H9 (cell line): ENCODE results near the gene NEDD4. TPM values are rescaled to one million over a fixed set of nuclear protein-coding genes. Genes with fewer than 3 reads are reported as not detected.

Experiments
- DNase-seq: peaks from one replicate; pipeline ENCODE4 v3.0.0-alpha.2; 2017
- H2AFZ ChIP-seq: one replicate; pipeline ENCODE4 v1.6.1; 2013; ENCODE audit warnings: mild to moderate bottlenecking, low read length, control low read depth, moderate library complexity
- H2AK5ac ChIP-seq: 2 replicates; pipeline ENCODE4 v1.6.1; 2013; ENCODE audit warnings: low read length, control low read depth, mixed read lengths; ENCODE audit not compliant: insufficient read length
- H2BK120ac ChIP-seq: one replicate; pipeline ENCODE4 v1.6.1; 2013; ENCODE audit warnings: low read depth, mild to moderate bottlenecking, low read length, control low read depth, inconsistent platforms; ENCODE audit not compliant: poor library complexity, severe bottlenecking
- H2BK12ac ChIP-seq: 2 replicates; pipeline ENCODE4 v1.6.1; 2013; ENCODE audit warnings: low read length, control low read depth, mixed read lengths, low read depth; ENCODE audit not compliant: insufficient read length
- H2BK15ac ChIP-seq: 2 replicates; pipeline ENCODE4 v1.6.1; 2013; ENCODE audit warnings: low read depth, low read length, control low read depth
- H2BK20ac ChIP-seq: one replicate; pipeline ENCODE4 v1.6.1; 2013; ENCODE audit warnings: low read depth, mild to moderate bottlenecking, low read length, control low read depth, inconsistent platforms; ENCODE audit not compliant: poor library complexity, severe bottlenecking
- H2BK5ac ChIP-seq: 2 replicates; pipeline ENCODE4 v1.6.1; 2013; ENCODE audit warnings: low read length, control low read depth, mixed read lengths; ENCODE audit not compliant: insufficient read length
- H3K14ac ChIP-seq: 2 replicates; pipeline ENCODE4 v1.6.1; 2013; ENCODE audit warnings: low read length, control low read depth; ENCODE audit not compliant: insufficient read depth
- H3K18ac ChIP-seq: 2 replicates; pipeline ENCODE4 v1.6.1; 2013; ENCODE audit warnings: low read depth, mild to moderate bottlenecking, mixed read lengths, low read length, control low read depth; ENCODE audit not compliant: insufficient read length
- H3K23ac ChIP-seq: 2 replicates; pipeline ENCODE4 v1.6.1; 2013; ENCODE audit warnings: low read length, control low read depth, mixed read lengths, low read depth; ENCODE audit not compliant: insufficient read length
- H3K23me2 ChIP-seq: 2 replicates; pipeline ENCODE4 v1.6.1; 2013; ENCODE audit warnings: low read depth, mild to moderate bottlenecking, mixed read lengths, low read length, control low read depth; ENCODE audit not compliant: insufficient read length, poor library complexity, severe bottlenecking
- H3K27ac ChIP-seq: 2 replicates; pipeline ENCODE4 v1.5.1; 2013; ENCODE audit warnings: low read length, control low read depth, mixed read lengths, low read depth; ENCODE audit not compliant: insufficient read length
- H3K27me3 ChIP-seq: 2 replicates; pipeline ENCODE4 v1.6.1; 2013; ENCODE audit warnings: low read length, control low read depth, inconsistent platforms; ENCODE audit not compliant: insufficient read depth
- H3K4ac ChIP-seq: 2 replicates; pipeline ENCODE4 v1.6.1; 2013; ENCODE audit warnings: low read depth, mild to moderate bottlenecking, control low read depth, inconsistent platforms, low read length, moderate library complexity
- H3K4me1 ChIP-seq: 2 replicates; pipeline ENCODE4 v1.6.1; 2013; ENCODE audit warnings: low read length, control low read depth, inconsistent platforms; ENCODE audit not compliant: insufficient read depth
- H3K4me2 ChIP-seq: 2 replicates; pipeline ENCODE4 v1.6.1; 2013; ENCODE audit warnings: low read length, control low read depth, mixed read lengths; ENCODE audit not compliant: insufficient read length, insufficient read depth
- H3K56ac ChIP-seq: 2 replicates; pipeline ENCODE4 v1.6.1; 2013; ENCODE audit warnings: low read depth, mild to moderate bottlenecking, mixed read lengths, low read length, control low read depth; ENCODE audit not compliant: insufficient read length
- H3K79me1 ChIP-seq: 2 replicates; pipeline ENCODE4 v1.6.1; 2013; ENCODE audit warnings: low read depth, mild to moderate bottlenecking, moderate library complexity, low read length, control low read depth, inconsistent platforms; ENCODE audit not compliant: insufficient read depth, poor library complexity, severe bottlenecking
- H3K79me2 ChIP-seq: 2 replicates; pipeline ENCODE4 v1.6.1; 2013; ENCODE audit warnings: low read length, control low read depth, inconsistent platforms; ENCODE audit not compliant: insufficient read depth
- H3K9ac ChIP-seq: 2 replicates; pipeline ENCODE4 v1.6.1; 2013; ENCODE audit warnings: low read length, control low read depth, mixed read lengths; ENCODE audit not compliant: insufficient read length; ENCODE audit errors: extremely low read depth
- H3K9me3 ChIP-seq: one replicate; pipeline ENCODE4 v1.6.1; 2013; ENCODE audit warnings: low read depth, low read length, inconsistent platforms; ENCODE audit not compliant: control insufficient read depth
- H3T11ph ChIP-seq: one replicate; pipeline ENCODE4 v1.6.1; 2013; ENCODE audit warnings: mild to moderate bottlenecking, low read length, control low read depth, inconsistent platforms
- H4K20me1 ChIP-seq: one replicate; pipeline ENCODE4 v1.6.1; 2013; ENCODE audit not compliant: control insufficient read depth, insufficient read length, insufficient read depth
- H4K5ac ChIP-seq: 2 replicates; pipeline ENCODE4 v1.6.1; 2013; ENCODE audit warnings: low read depth, mild to moderate bottlenecking, mixed read lengths, low read length, control low read depth; ENCODE audit not compliant: insufficient read length
- H4K8ac ChIP-seq: replicated peaks from 2 replicates; pipeline ENCODE4 v1.6.1; 2013; ENCODE audit warnings: low read length, control low read depth, mixed read lengths, low read depth; ENCODE audit not compliant: insufficient read length
- H4K91ac ChIP-seq: 2 replicates; pipeline ENCODE4 v1.6.1; 2013; ENCODE audit warnings: low read depth, mild to moderate bottlenecking, moderate library complexity, mixed read lengths, low read length, control low read depth; ENCODE audit not compliant: insufficient read length
- H3K27ac Mint-ChIP-seq, 3 experiments: 2 replicates in 2 of 3; 3 replicates in 1 of 3; pipeline ENCODE4 v1.8.0; 2020 to 2021; ENCODE audit warnings: mixed read lengths in 3 of 3, mild to moderate bottlenecking in 1 of 3, moderate library complexity in 1 of 3
- H3K27me3 Mint-ChIP-seq: 2 replicates; pipeline ENCODE4 v1.8.0; 2021; ENCODE audit warnings: low read depth, mild to moderate bottlenecking, moderate library complexity, mixed read lengths
- H3K36me3 Mint-ChIP-seq, 3 experiments: 2 replicates in 2 of 3; 3 replicates in 1 of 3; pipeline ENCODE4 v1.8.0; 2020 to 2021; ENCODE audit warnings: low read depth in 3 of 3, mixed read lengths in 3 of 3; ENCODE audit not compliant: insufficient read depth in 1 of 3
- H3K4me1 Mint-ChIP-seq, 2 experiments: 2 replicates each; pipeline ENCODE4 v1.8.0; 2020; ENCODE audit warnings: mixed read lengths in 2 of 2
- H3K4me3 Mint-ChIP-seq, 2 experiments: 2 replicates in 1 of 2; 3 replicates in 1 of 2; pipeline ENCODE4 v1.8.0; 2020 to 2021; ENCODE audit warnings: mild to moderate bottlenecking in 2 of 2, mixed read lengths in 2 of 2, moderate library complexity in 1 of 2
- H3K9me3 Mint-ChIP-seq, 2 experiments: 2 replicates in 1 of 2; 3 replicates in 1 of 2; pipeline ENCODE4 v1.8.0; 2020; ENCODE audit warnings: mild to moderate bottlenecking in 2 of 2, mixed read lengths in 2 of 2, moderate library complexity in 1 of 2
- WGBS: extraction: QIAGEN DNeasy Blood & Tissue Kit; methylation state at CpG from one replicate; pipeline ENCODE4 v1.1.7; 2013; ENCODE audit warnings: missing lambda C conversion rate, low lambda C conversion rate, mixed read lengths; ENCODE audit not compliant: insufficient read length; ENCODE audit errors: extremely low coverage; 5-methylcytosine and 5-hydroxymethylcytosine counted together
- total RNA-seq: library from RNA; stranded (reverse); gene quantifications from 2 replicates; pipeline ENCODE4 v1.2.1, GENCODE V29; 2021
- TF ChIP-seq, protein P1 (sequence below): fragments of 200-600 bp; sonication (generic); conservative IDR thresholded peaks from 3 replicates; pipeline ENCODE4 v1.8.0; 2021; ENCODE audit warnings: antibody characterized with exemption, mild to moderate bottlenecking

Gene NEDD4
- total RNA-seq, 1 experiment from 2014 or later = 9.6 TPM

DNA sequence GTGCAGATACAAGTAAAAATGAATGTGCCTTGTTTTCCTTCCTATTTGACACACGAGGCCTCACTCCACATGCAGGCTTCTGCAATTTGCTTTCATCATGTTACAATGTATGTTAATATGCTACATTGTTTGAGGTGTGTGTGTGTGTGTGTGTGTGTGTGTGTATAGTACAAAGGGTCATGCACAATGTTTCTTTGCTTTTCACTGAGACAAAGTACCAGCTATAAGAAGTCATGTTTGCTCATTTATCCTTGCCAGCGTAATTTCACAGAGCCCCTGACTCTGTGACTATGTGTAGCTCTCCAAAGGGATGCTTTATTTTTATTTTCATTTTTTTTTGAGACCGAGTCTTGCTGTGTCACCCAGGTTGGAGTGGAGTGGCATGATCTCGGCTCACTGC lies 38.0 kb upstream of the NEDD4 start:
- Histone ChIP-seq H3K4ac (no peak overlapping the region), H2BK5ac (no peak overlapping the region), H2BK20ac (no peak overlapping the region), H3K4me2 (no peak overlapping the region), H4K20me1 (no peaks in the 10 kb centered on the region), H2BK120ac (no peak overlapping the region), H3K9ac (no peak overlapping the region), H2BK15ac (no peak overlapping the region), H3K14ac (no peak overlapping the region), H2AK5ac (no peak overlapping the region), H3T11ph (no peak overlapping the region), H4K8ac (no peak overlapping the region), H3K4me1 (no peaks in the 10 kb centered on the region), H4K91ac (no peak overlapping the region), H3K56ac (no peak overlapping the region), H3K23me2 (no peaks in the 10 kb centered on the region), H3K27me3 (no peaks in the 10 kb centered on the region), H3K23ac (no peak overlapping the region), H3K18ac (no peak overlapping the region), H3K79me1 (no peaks in the 10 kb centered on the region), H3K27ac (no peak overlapping the region), H3K9me3 (no peaks in the 10 kb centered on the region), H2BK12ac (no peak overlapping the region), H3K79me2 (no peaks in the 10 kb centered on the region), H4K5ac (no peak overlapping the region), H2AFZ (no peak overlapping the region)
- Mint-ChIP-seq H3K9me3 (0 out of 5 replicates have a peak, but pooled peaks cover 0 to 2% of the 10 kb centered on the region in 2 experiments), H3K4me1 (no peaks in the 10 kb centered on the region), H3K27me3 (no peaks in the 10 kb centered on the region), H3K36me3 (no peaks in the 10 kb centered on the region), H3K27ac (no peak overlapping the region), H3K4me3 (no peak overlapping the region)
- TF ChIP-seq, protein P1, sequence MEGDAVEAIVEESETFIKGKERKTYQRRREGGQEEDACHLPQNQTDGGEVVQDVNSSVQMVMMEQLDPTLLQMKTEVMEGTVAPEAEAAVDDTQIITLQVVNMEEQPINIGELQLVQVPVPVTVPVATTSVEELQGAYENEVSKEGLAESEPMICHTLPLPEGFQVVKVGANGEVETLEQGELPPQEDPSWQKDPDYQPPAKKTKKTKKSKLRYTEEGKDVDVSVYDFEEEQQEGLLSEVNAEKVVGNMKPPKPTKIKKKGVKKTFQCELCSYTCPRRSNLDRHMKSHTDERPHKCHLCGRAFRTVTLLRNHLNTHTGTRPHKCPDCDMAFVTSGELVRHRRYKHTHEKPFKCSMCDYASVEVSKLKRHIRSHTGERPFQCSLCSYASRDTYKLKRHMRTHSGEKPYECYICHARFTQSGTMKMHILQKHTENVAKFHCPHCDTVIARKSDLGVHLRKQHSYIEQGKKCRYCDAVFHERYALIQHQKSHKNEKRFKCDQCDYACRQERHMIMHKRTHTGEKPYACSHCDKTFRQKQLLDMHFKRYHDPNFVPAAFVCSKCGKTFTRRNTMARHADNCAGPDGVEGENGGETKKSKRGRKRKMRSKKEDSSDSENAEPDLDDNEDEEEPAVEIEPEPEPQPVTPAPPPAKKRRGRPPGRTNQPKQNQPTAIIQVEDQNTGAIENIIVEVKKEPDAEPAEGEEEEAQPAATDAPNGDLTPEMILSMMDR = no peak
- DNase-seq = no peak
- no CpG with 5 or more reads among the region's 4 CpGs for WGBS
